Cardiac muscle cell (in vitro differentiated cells and primary cell): ENCODE data around the gene TMEM37. TPM values are rescaled to one million over a fixed set of nuclear protein-coding genes. Genes with fewer than 3 reads are reported as not detected.

Experiments used
- DNase-seq, 2 donors: peaks; one replicate each; pipeline versions ENCODE4 v3.0.0 to v3.0.0-alpha.2; 2010 to 2017; ENCODE audit warnings: low read depth in 1 of 2, low spot score in 1 of 2
- H3K27ac ChIP-seq: fragments of 200-600 bp; sonication (generic); 2 replicates; pipeline ENCODE4 v1.5.1; 2016
- H3K27me3 ChIP-seq: fragments of 200-600 bp; sonication (generic); 2 replicates; pipeline ENCODE4 v1.6.0; 2016; ENCODE audit warnings: control low read depth
- H3K36me3 ChIP-seq: fragments of 200-600 bp; sonication (generic); 2 replicates; pipeline ENCODE4 v1.5.1; 2016; ENCODE audit warnings: control low read depth
- H3K4me1 ChIP-seq: fragments of 200-600 bp; sonication (generic); 2 replicates; pipeline ENCODE4 v1.8.1; 2017; ENCODE audit warnings: low read depth, mild to moderate bottlenecking, mixed run types
- H3K4me3 ChIP-seq: fragments of 200-600 bp; sonication (generic); 2 replicates; pipeline ENCODE4 v1.5.1; 2016; ENCODE audit warnings: mild to moderate bottlenecking
- H3K9me3 ChIP-seq: fragments of 200-600 bp; sonication (generic); 2 replicates; pipeline ENCODE4 v1.5.1; 2017; ENCODE audit warnings: low read depth, mild to moderate bottlenecking, control low read depth
- polyA plus RNA-seq: library from polyadenylated mRNA; unstranded; fragments of >200 nt; fragmentation: Nextera tagmentation; extraction: Ambion mirVana; gene quantifications from 2 replicates; pipeline ENCODE4 v1.2.1, GENCODE V29; 2016
- total RNA-seq: library from RNA; depleted of rRNA; stranded (reverse); fragments of >200 nt; gene quantifications from 2 replicates; pipeline ENCODE4 v1.2.3, GENCODE V29; 2016
- TF ChIP-seq, protein P1 (sequence below): IDR thresholded peaks from 2 replicates; pipeline ENCODE4 v1.5.1; 2012; ENCODE audit warnings: low read depth, mild to moderate bottlenecking, low read length

TMEM37 gene
- total and polyA plus RNA-seq, 2 experiments from 2014 or later: 2.1 to 4.3 TPM

DNA sequence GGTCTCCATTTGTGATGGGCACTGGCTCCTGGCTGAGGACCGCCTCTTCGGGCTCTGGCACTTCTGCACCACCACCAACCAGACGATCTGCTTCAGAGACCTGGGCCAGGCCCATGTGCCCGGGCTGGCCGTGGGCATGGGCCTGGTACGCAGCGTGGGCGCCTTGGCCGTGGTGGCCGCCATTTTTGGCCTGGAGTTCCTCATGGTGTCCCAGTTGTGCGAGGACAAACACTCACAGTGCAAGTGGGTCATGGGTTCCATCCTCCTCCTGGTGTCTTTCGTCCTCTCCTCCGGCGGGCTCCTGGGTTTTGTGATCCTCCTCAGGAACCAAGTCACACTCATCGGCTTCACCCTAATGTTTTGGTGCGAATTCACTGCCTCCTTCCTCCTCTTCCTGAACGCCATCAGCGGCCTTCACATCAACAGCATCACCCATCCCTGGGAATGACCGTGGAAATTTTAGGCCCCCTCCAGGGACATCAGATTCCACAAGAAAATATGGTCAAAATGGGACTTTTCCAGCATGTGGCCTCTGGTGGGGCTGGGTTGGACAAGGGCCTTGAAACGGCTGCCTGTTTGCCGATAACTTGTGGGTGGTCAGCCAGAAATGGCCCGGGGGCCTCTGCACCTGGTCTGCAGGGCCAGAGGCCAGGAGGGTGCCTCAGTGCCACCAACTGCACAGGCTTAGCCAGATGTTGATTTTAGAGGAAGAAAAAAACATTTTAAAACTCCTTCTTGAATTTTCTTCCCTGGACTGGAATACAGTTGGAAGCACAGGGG lies 5.5 kb downstream of the TMEM37 start:
- Histone ChIP-seq H3K36me3 (no peaks in the 10 kb centered on the region), H3K4me1 (peaks cover 3% of the 10 kb centered on the region), H3K27ac (no peak overlapping the region), H3K4me3 (no peak overlapping the region), H3K27me3 (no peaks in the 10 kb centered on the region), H3K9me3 (no peaks in the 10 kb centered on the region)
- TF ChIP-seq, protein P1, sequence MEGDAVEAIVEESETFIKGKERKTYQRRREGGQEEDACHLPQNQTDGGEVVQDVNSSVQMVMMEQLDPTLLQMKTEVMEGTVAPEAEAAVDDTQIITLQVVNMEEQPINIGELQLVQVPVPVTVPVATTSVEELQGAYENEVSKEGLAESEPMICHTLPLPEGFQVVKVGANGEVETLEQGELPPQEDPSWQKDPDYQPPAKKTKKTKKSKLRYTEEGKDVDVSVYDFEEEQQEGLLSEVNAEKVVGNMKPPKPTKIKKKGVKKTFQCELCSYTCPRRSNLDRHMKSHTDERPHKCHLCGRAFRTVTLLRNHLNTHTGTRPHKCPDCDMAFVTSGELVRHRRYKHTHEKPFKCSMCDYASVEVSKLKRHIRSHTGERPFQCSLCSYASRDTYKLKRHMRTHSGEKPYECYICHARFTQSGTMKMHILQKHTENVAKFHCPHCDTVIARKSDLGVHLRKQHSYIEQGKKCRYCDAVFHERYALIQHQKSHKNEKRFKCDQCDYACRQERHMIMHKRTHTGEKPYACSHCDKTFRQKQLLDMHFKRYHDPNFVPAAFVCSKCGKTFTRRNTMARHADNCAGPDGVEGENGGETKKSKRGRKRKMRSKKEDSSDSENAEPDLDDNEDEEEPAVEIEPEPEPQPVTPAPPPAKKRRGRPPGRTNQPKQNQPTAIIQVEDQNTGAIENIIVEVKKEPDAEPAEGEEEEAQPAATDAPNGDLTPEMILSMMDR: no peak
- no peak for DNase-seq

DNA sequence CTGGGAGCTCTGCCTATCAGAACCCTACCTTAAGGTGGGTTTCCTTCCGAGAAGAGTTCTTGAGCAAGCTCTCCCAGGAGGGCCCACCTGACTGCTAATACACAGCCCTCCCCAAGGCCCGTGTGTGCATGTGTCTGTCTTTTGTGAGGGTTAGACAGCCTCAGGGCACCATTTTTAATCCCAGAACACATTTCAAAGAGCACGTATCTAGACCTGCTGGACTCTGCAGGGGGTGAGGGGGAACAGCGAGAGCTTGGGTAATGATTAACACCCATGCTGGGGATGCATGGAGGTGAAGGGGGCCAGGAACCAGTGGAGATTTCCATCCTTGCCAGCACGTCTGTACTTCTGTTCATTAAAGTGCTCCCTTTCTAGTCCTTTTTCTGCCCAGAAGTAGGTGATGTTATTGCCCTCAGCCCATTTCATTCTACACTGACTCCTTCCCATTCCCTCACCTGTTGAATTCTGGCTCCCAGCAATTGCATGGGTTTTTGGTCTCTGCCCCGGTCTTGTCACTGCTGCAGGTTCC lies 6.5 kb downstream of the TMEM37 start:
- TF ChIP-seq, protein P1: no peak
- no peaks in the 10 kb centered on the region for H3K36me3 ChIP-seq
- no peak overlapping the region for H3K27ac ChIP-seq
- DNase-seq: no peak
- H3K27me3 ChIP-seq: no peaks in the 10 kb centered on the region
- H3K4me1 ChIP-seq: peaks cover 3% of the 10 kb centered on the region
- no peak overlapping the region for H3K4me3 ChIP-seq
- H3K9me3 ChIP-seq: no peaks in the 10 kb centered on the region

DNA sequence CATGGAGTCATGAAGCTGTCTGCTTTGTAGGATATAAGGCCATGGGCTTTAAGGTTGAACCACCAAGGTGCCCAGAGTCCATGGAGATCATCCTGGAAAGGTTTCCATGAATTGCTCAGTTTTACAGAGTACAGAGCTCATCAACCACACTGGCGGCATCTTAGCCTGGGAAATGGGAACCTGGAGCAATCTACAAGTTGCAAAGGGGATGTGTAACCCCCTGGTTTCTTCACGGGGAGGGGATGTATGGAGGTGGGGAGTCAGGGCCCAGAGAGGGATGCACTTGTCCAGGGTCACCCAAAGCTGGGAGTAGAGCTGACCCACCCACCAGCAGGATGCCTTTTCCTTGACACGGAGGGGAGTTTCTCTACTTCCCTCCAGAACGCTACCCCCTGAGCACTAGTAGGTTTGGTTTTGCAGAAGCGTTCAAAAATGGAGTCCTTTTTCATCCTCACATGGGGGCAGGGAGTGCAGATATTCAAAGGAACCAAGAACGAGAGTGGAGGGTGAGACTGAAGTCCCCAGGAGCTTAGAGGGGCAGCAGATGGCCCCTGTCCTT lies 7.2 kb downstream of the TMEM37 start:
- H3K4me3 ChIP-seq: no peak overlapping the region
- DNase-seq: no peak

DNA sequence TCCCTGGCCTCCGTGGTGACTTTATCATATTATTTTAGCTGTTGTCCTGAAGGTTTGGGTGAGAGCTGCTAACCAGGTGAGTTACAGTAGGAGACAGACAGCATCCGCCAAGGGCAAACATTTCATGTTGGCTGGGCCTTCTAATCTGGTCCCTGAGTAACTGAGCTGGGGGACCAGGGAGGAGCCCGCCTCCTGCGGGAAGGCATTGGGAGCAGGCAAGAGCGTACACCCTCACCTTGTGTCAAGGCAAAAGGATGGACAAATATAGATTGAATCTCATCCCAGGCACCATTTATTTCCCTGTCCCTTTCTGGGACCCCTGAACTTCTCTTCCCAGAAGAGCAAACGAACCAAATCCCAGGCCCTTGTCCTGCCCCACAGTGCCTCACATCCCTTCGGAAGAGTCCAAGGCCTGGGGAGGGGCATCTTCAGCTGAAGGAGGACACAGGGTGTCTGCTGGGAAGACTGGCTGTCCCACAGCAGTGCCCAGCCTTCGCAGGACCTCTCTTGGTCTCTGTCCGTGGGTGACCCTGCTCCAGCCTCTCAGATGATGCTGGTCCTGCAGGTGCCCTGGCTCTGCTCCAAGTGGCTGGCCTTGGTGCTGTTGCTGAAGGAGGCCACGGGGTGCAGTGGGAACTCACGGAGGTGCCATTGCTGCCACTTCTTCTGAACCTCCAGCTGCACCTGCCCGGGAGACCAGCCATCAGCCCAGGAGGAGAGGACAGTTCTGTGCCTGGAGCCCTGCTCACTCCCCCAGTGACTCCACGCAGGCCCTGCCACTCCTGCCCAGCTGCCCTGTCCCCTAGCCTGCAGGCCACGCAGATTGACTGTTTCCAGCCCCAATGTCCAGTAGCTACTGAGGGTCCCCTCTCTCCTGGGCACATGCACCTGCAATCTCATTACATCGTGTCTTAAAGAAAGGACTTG lies 8.2 kb downstream of the TMEM37 start:
- H3K4me1 ChIP-seq: peaks cover 3% of the 10 kb centered on the region
- TF ChIP-seq, protein P1: no peak
- no peaks in the 10 kb centered on the region for H3K27me3 ChIP-seq
- no peak overlapping the region for H3K4me3 ChIP-seq
- no peaks in the 10 kb centered on the region for H3K9me3 ChIP-seq
- H3K36me3 ChIP-seq: no peaks in the 10 kb centered on the region
- H3K27ac ChIP-seq: no peak overlapping the region
- DNase-seq: no peak

More for the DNA sequence above, 7.2 kb downstream of the TMEM37 start:
- TF ChIP-seq, protein P1: no peak
- no peak overlapping the region for H3K27ac ChIP-seq
- peaks cover 3% of the 10 kb centered on the region for H3K4me1 ChIP-seq
- H3K27me3 ChIP-seq: no peaks in the 10 kb centered on the region
- no peaks in the 10 kb centered on the region for H3K9me3 ChIP-seq
- no peaks in the 10 kb centered on the region for H3K36me3 ChIP-seq

DNA sequence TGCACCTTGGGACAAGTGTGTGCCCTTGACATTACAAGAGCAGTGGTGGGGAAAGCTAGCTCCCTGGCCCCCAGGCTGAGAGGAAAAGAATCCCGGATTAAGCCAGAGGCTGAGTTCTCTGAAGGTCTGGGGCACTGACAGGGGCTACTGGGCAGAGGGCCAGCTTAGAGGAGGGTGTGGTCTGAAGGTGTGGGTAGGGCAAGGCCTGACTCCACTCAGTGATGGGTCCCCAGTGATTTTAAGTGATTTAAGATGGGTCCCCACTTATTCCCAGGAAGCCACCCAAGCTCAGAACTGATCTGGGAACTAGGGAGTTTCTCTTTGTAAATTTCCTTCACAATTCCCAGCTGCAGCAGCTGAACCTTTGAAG lies 8.8 kb downstream of the TMEM37 start:
- H3K36me3 ChIP-seq: no peaks in the 10 kb centered on the region
- no peaks in the 10 kb centered on the region for H3K9me3 ChIP-seq
- no peak overlapping the region for H3K27ac ChIP-seq
- no peaks in the 10 kb centered on the region for H3K27me3 ChIP-seq
- no peak overlapping the region for H3K4me3 ChIP-seq
- peaks cover 3% of the 10 kb centered on the region for H3K4me1 ChIP-seq
- DNase-seq: no peak
- TF ChIP-seq, protein P1: no peak
